ENCODE measurements around the gene ZDHHC1.

Gene ZDHHC1

DNA sequence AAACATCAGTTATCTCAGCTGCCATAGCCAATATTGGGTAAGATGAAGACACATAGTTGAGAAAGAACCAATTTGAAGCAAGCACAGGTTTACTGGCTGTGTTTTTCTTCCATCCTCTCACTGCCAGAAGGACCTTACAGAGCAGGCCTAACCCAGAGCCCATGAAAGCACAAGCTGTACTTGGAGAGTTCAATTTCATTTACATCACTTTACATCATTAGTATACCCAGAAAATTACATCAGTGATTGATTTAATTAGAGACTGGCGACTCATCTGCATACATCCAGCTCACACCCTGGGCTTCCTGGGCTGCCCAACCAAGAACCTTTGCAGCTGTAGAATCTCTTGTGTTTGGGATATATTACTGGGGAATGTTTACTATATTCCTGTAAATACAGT lies 66.0 kb downstream of the ZDHHC1 start:
- H3K79me1 ChIP-seq (ENCODE audit: low read depth, low read length), result no peaks in the 10 kb centered on the region
- no peak overlapping the region for H2AFZ ChIP-seq (ENCODE audit: low read length)
- H4K91ac ChIP-seq (ENCODE audit: low read depth, low read length, poor library complexity), result no peak overlapping the region
- H3K27me3 ChIP-seq (ENCODE audit: control insufficient read depth in 3 of 3, insufficient read depth in 3 of 3, low read depth in 1 of 3, low read length in 3 of 3), result peaks cover 0 to 37% (median 0%) of the 10 kb centered on the region in 3 experiments
- no peak overlapping the region for H3K27ac ChIP-seq (replicated peaks; ENCODE audit: low read length)
- H3K23ac ChIP-seq (ENCODE audit: low read depth, low read length, poor library complexity), result no peak overlapping the region
- DNase-seq (ENCODE audit: low spot score), result no peak
- H3K14ac ChIP-seq (ENCODE audit: low read length), result no peak overlapping the region
- H3K4me1 ChIP-seq (ENCODE audit: control insufficient read depth in 2 of 2, insufficient read depth in 1 of 2, low read depth in 1 of 2, low read length in 2 of 2), result no peaks in the 10 kb centered on the region
- no peak overlapping the region for H3K18ac ChIP-seq (ENCODE audit: low read length)
- H2BK120ac ChIP-seq (ENCODE audit: low read depth, low read length), result no peak overlapping the region
- no peak overlapping the region for H3K4me2 ChIP-seq (ENCODE audit: insufficient read depth, low read length, poor library complexity, severe bottlenecking)
- no peak overlapping the region for H3K4ac ChIP-seq (ENCODE audit: low read length)
- H2BK15ac ChIP-seq (ENCODE audit: low read length), result no peak overlapping the region
- no peak overlapping the region for H3K4me3 ChIP-seq (ENCODE audit: low read length in 2 of 2)
- H3K9me3 ChIP-seq (replicated peaks in 1 of 2; ENCODE audit: control insufficient read depth in 2 of 2, insufficient read depth in 1 of 2, low read depth in 1 of 2, low read length in 2 of 2), result no peaks in the 10 kb centered on the region
- no peak overlapping the region for H2AK5ac ChIP-seq (ENCODE audit: low read depth, low read length)
- H2BK5ac ChIP-seq (ENCODE audit: low read length), result no peak overlapping the region
- no peak overlapping the region for H4K8ac ChIP-seq (ENCODE audit: low read depth, low read length)
- no peaks in the 10 kb centered on the region for H3K36me3 ChIP-seq (replicated peaks in 1 of 2; ENCODE audit: control insufficient read depth in 2 of 2, insufficient read depth in 2 of 2, low read length in 2 of 2)
- no peak overlapping the region for H3K9ac ChIP-seq (ENCODE audit: low read depth, low read length, poor library complexity)
- WGBS, 2 donors (ENCODE audit: extremely low coverage in 2 of 2, insufficient read length in 2 of 2, insufficient replicate concordance in 1 of 2), result no CpG with 5 or more reads among the region's 1 CpG
- no peak overlapping the region for H2BK12ac ChIP-seq (ENCODE audit: low read length)

DNA sequence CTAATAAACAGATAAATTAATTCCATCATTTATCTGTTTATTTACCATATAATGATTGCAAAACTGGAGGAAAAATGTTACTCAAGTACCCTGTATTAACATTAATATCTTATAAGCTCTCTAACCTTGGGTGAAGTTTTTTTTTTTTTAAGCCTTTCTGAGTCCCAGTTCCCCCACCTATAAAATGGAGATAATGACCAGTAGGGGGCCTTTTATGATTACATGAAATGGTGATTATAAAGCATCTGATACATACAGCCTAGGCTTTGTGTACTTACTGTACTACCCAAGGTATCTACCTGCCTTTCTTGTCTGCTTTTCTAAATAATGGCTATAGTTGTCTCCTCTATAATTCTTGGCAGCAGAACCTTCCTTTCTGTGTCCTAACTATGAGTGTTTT lies 67.1 kb downstream of the ZDHHC1 start:
- H3K79me1 ChIP-seq (ENCODE audit: low read depth, low read length), result no peaks in the 10 kb centered on the region
- H2AK5ac ChIP-seq (ENCODE audit: low read depth, low read length), result no peak overlapping the region
- no peak overlapping the region for H4K91ac ChIP-seq (ENCODE audit: low read depth, low read length, poor library complexity)
- no peak overlapping the region for H3K4me3 ChIP-seq (ENCODE audit: low read length in 2 of 2)
- H2AFZ ChIP-seq (ENCODE audit: low read length), result no peak overlapping the region
- H2BK5ac ChIP-seq (ENCODE audit: low read length), result no peak overlapping the region
- no peak overlapping the region for H3K4me2 ChIP-seq (ENCODE audit: insufficient read depth, low read length, poor library complexity, severe bottlenecking)
- no peak overlapping the region for H3K4ac ChIP-seq (ENCODE audit: low read length)
- no peak overlapping the region for H3K18ac ChIP-seq (ENCODE audit: low read length)
- no peaks in the 10 kb centered on the region for H3K9me3 ChIP-seq (replicated peaks in 1 of 2; ENCODE audit: control insufficient read depth in 2 of 2, insufficient read depth in 1 of 2, low read depth in 1 of 2, low read length in 2 of 2)
- no peak overlapping the region for H3K9ac ChIP-seq (ENCODE audit: low read depth, low read length, poor library complexity)
- no peak for DNase-seq (ENCODE audit: low spot score)
- H3K14ac ChIP-seq (ENCODE audit: low read length), result no peak overlapping the region
- H4K8ac ChIP-seq (ENCODE audit: low read depth, low read length), result no peak overlapping the region
- no peak overlapping the region for H2BK12ac ChIP-seq (ENCODE audit: low read length)
- no peak overlapping the region for H3K23ac ChIP-seq (ENCODE audit: low read depth, low read length, poor library complexity)
- no peak overlapping the region for H2BK120ac ChIP-seq (ENCODE audit: low read depth, low read length)
- H3K27me3 ChIP-seq (ENCODE audit: control insufficient read depth in 3 of 3, insufficient read depth in 3 of 3, low read depth in 1 of 3, low read length in 3 of 3), result peaks cover 0 to 38% (median 0%) of the 10 kb centered on the region in 3 experiments
- H3K4me1 ChIP-seq (ENCODE audit: control insufficient read depth in 2 of 2, insufficient read depth in 1 of 2, low read depth in 1 of 2, low read length in 2 of 2), result no peaks in the 10 kb centered on the region
- H2BK15ac ChIP-seq (ENCODE audit: low read length), result no peak overlapping the region
- H3K36me3 ChIP-seq (replicated peaks in 1 of 2; ENCODE audit: control insufficient read depth in 2 of 2, insufficient read depth in 2 of 2, low read length in 2 of 2), result no peaks in the 10 kb centered on the region
- H3K27ac ChIP-seq (replicated peaks; ENCODE audit: low read length), result no peak overlapping the region

DNA sequence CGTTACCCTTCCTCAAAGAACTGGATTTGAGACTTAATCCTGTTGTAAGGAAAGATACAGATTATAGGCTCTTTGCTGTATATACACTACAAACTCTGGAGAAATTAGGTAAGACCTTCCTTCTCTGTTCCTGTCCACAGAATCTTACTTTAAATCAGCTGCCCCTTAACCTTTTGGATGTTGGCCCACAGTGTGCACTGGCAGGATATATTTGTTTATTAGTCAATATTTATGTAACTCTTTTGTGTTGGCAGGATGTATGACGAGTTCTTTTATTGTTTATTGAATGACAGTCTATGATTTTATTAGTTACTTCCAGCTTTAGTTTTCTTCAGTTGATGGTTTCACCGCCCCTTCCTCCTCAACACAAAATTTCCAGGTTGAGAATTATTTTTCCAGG lies 69.9 kb downstream of the ZDHHC1 start:
- Histone ChIP-seq H3K9me3 (replicated peaks in 1 of 2; ENCODE audit: control insufficient read depth in 2 of 2, insufficient read depth in 1 of 2, low read depth in 1 of 2, low read length in 2 of 2) (no peaks in the 10 kb centered on the region), H3K23ac (ENCODE audit: low read depth, low read length, poor library complexity) (no peak overlapping the region), H3K79me1 (ENCODE audit: low read depth, low read length) (no peaks in the 10 kb centered on the region), H2BK5ac (ENCODE audit: low read length) (no peak overlapping the region), H2BK12ac (ENCODE audit: low read length) (no peak overlapping the region), H2AK5ac (ENCODE audit: low read depth, low read length) (no peak overlapping the region), H3K4ac (ENCODE audit: low read length) (no peak overlapping the region), H3K18ac (ENCODE audit: low read length) (no peak overlapping the region), H2AFZ (ENCODE audit: low read length) (no peak overlapping the region), H3K4me2 (ENCODE audit: insufficient read depth, low read length, poor library complexity, severe bottlenecking) (no peak overlapping the region), H3K9ac (ENCODE audit: low read depth, low read length, poor library complexity) (no peak overlapping the region), H3K27ac (replicated peaks; ENCODE audit: low read length) (no peak overlapping the region), H3K27me3 (ENCODE audit: control insufficient read depth in 3 of 3, insufficient read depth in 3 of 3, low read depth in 1 of 3, low read length in 3 of 3) (peaks cover 0 to 30% (median 0%) of the 10 kb centered on the region in 3 experiments), H2BK120ac (ENCODE audit: low read depth, low read length) (no peak overlapping the region), H3K4me1 (ENCODE audit: control insufficient read depth in 2 of 2, insufficient read depth in 1 of 2, low read depth in 1 of 2, low read length in 2 of 2) (no peaks in the 10 kb centered on the region), H3K36me3 (replicated peaks in 1 of 2; ENCODE audit: control insufficient read depth in 2 of 2, insufficient read depth in 2 of 2, low read length in 2 of 2) (no peaks in the 10 kb centered on the region), H4K91ac (ENCODE audit: low read depth, low read length, poor library complexity) (no peak overlapping the region), H3K14ac (ENCODE audit: low read length) (no peak overlapping the region), H2BK15ac (ENCODE audit: low read length) (no peak overlapping the region), H4K8ac (ENCODE audit: low read depth, low read length) (no peak overlapping the region), H3K4me3 (ENCODE audit: low read length in 2 of 2) (no peak overlapping the region)
- no CpG with 5 or more reads among the region's 3 CpGs for WGBS, 2 donors (ENCODE audit: extremely low coverage in 2 of 2, insufficient read length in 2 of 2, insufficient replicate concordance in 1 of 2)
- DNase-seq (ENCODE audit: low spot score), result no peak

DNA sequence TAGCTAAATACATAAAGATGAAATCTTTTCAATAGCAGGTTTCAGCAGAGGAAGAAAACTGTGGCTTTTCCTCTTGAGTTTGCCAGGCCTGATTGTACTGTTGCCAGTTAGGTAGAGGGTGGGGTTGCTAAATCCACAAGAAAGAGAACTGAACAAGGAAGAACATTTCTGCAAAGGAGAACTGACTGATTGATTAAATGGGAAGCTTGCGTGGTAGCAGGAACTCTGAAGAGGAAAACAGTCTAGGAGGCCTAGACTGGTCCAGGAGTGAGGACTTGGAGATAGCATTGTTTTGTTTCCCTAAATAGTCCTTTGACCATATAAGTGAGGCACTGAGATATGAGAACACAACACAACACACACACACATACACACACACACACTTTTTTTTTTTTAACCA lies 70.9 kb downstream of the ZDHHC1 start:
- no peak overlapping the region for H2AFZ ChIP-seq (ENCODE audit: low read length)
- H3K14ac ChIP-seq (ENCODE audit: low read length), result no peak overlapping the region

More for the DNA sequence above, 70.9 kb downstream of the ZDHHC1 start:
- H3K27me3 ChIP-seq (ENCODE audit: control insufficient read depth in 3 of 3, insufficient read depth in 3 of 3, low read depth in 1 of 3, low read length in 3 of 3), result peaks cover 0 to 27% (median 0%) of the 10 kb centered on the region in 3 experiments
- H3K18ac ChIP-seq (ENCODE audit: low read length), result no peak overlapping the region
- no peak overlapping the region for H2BK5ac ChIP-seq (ENCODE audit: low read length)
- H3K9ac ChIP-seq (ENCODE audit: low read depth, low read length, poor library complexity), result no peak overlapping the region
- H4K91ac ChIP-seq (ENCODE audit: low read depth, low read length, poor library complexity), result no peak overlapping the region
- H2AK5ac ChIP-seq (ENCODE audit: low read depth, low read length), result no peak overlapping the region
- no peak for DNase-seq (ENCODE audit: low spot score)
- no peak overlapping the region for H2BK12ac ChIP-seq (ENCODE audit: low read length)
- no peak overlapping the region for H3K27ac ChIP-seq (replicated peaks; ENCODE audit: low read length)
- no peaks in the 10 kb centered on the region for H3K79me1 ChIP-seq (ENCODE audit: low read depth, low read length)
- no peaks in the 10 kb centered on the region for H3K36me3 ChIP-seq (replicated peaks in 1 of 2; ENCODE audit: control insufficient read depth in 2 of 2, insufficient read depth in 2 of 2, low read length in 2 of 2)
- H3K4me3 ChIP-seq (ENCODE audit: low read length in 2 of 2), result no peak overlapping the region
- no peak overlapping the region for H3K23ac ChIP-seq (ENCODE audit: low read depth, low read length, poor library complexity)
- no peak overlapping the region for H2BK120ac ChIP-seq (ENCODE audit: low read depth, low read length)
- H3K4me2 ChIP-seq (ENCODE audit: insufficient read depth, low read length, poor library complexity, severe bottlenecking), result no peak overlapping the region
- no peaks in the 10 kb centered on the region for H3K4me1 ChIP-seq (ENCODE audit: control insufficient read depth in 2 of 2, insufficient read depth in 1 of 2, low read depth in 1 of 2, low read length in 2 of 2)
- no peak overlapping the region for H4K8ac ChIP-seq (ENCODE audit: low read depth, low read length)
- no CpG with 5 or more reads among the region's 1 CpG for WGBS, 2 donors (ENCODE audit: extremely low coverage in 2 of 2, insufficient read length in 2 of 2, insufficient replicate concordance in 1 of 2)
- no peak overlapping the region for H3K4ac ChIP-seq (ENCODE audit: low read length)
- H2BK15ac ChIP-seq (ENCODE audit: low read length), result no peak overlapping the region
- no peaks in the 10 kb centered on the region for H3K9me3 ChIP-seq (replicated peaks in 1 of 2; ENCODE audit: control insufficient read depth in 2 of 2, insufficient read depth in 1 of 2, low read depth in 1 of 2, low read length in 2 of 2)

Measured in neuronal stem cell (in vitro differentiated cells).